HG03469 (cell line): ENCODE results near the gene PIP5KL1.

Experiments
- ATAC-seq: cut with Tn5 transposase; IDR thresholded peaks from one replicate; pipeline ENCODE4 v1.9.1; 2021; ENCODE audit warnings: mild to moderate bottlenecking, moderate library complexity, moderate number of reproducible peaks; ENCODE audit not compliant: unreplicated experiment

PIP5KL1 gene

GRCh38 chr9:127934986-127935385, 4.4 kb upstream of the PIP5KL1 start:
- ATAC-seq: no peak

- ATAC-seq: no peak
Measured at GRCh38 chr9:127934248-127934647, 3.7 kb upstream of the PIP5KL1 start.

- no peak for ATAC-seq
Measured at GRCh38 chr9:127931092-127931881, 710 bp upstream of the PIP5KL1 start.

GRCh38 chr9:127929625-127929979, 975 bp downstream of the PIP5KL1 start:
- ATAC-seq: no peak

- ATAC-seq: no peak
Measured at GRCh38 chr9:127928676-127929624, 1.6 kb downstream of the PIP5KL1 start.

- ATAC-seq: no peak
Measured at GRCh38 chr9:127927988-127928675, 2.4 kb downstream of the PIP5KL1 start.

- no peak for ATAC-seq
Measured at GRCh38 chr9:127927201-127927987, 3.2 kb downstream of the PIP5KL1 start.

GRCh38 chr9:127926906-127927200, 3.7 kb downstream of the PIP5KL1 start:
- ATAC-seq: no peak

GRCh38 chr9:127925959-127926905, 4.3 kb downstream of the PIP5KL1 start:
- no peak for ATAC-seq

GRCh38 chr9:127924736-127925444, 5.7 kb downstream of the PIP5KL1 start:
- ATAC-seq: no peak

GRCh38 chr9:127923771-127924170, 6.8 kb downstream of the PIP5KL1 start:
- ATAC-seq: no peak

- ATAC-seq: no peak
Measured at GRCh38 chr9:127923046-127923445, 7.5 kb downstream of the PIP5KL1 start.

GRCh38 chr9:127921557-127922120, 8.9 kb downstream of the PIP5KL1 start:
- ATAC-seq: no peak

- no peak for ATAC-seq
Measured at GRCh38 chr9:127920794-127921193, 9.8 kb downstream of the PIP5KL1 start.

GRCh38 chr9:127919253-127919815, 11.2 kb downstream of the PIP5KL1 start:
- no peak for ATAC-seq

GRCh38 chr9:127918183-127919107, 12.1 kb downstream of the PIP5KL1 start:
- ATAC-seq: no peak

- ATAC-seq: no peak
Measured at GRCh38 chr9:127917603-127918002, 13.0 kb downstream of the PIP5KL1 start.
